Testis (tissue), 3 donors: Measurements from ENCODE around the gene CAMTA1. TPM values are rescaled to one million over a fixed set of nuclear protein-coding genes. Genes with fewer than 3 reads are reported as not detected.

ENCODE experiments used
- DNase-seq: peaks from one replicate; pipeline ENCODE4 v3.0.0-alpha.2; 2019
- H3K27ac ChIP-seq, 2 donors: fragments of 200-600 bp; sonication (generic); one replicate each; pipeline ENCODE4 v1.5.1; 2019
- H3K27me3 ChIP-seq: fragments of 200-600 bp; sonication (generic); one replicate; pipeline ENCODE4 v1.5.1; 2019
- H3K36me3 ChIP-seq: fragments of 200-600 bp; sonication (generic); one replicate; pipeline ENCODE4 v1.5.1; 2017; ENCODE audit warnings: low read depth; ENCODE audit errors: missing control alignments
- H3K4me1 ChIP-seq: fragments of 200-600 bp; sonication (generic); one replicate; pipeline ENCODE4 v1.5.1; 2019
- H3K4me3 ChIP-seq, 2 donors: fragments of 200-600 bp; sonication (generic); one replicate each; pipeline ENCODE4 v1.5.1; 2017 to 2019
- H3K9me3 ChIP-seq: fragments of 200-600 bp; sonication (generic); one replicate; pipeline ENCODE4 v1.5.1; 2017
- POLR2A ChIP-seq: fragments of 450-650 bp; IDR thresholded peaks from one replicate; pipeline ENCODE4 v1.6.1; 2017; ENCODE audit warnings: antibody characterized with exemption, mild to moderate bottlenecking, moderate library complexity
- WGBS, 2 donors: methylation state at CpG; one replicate each; pipeline ENCODE4 v1.1.5; 2018; 5-methylcytosine and 5-hydroxymethylcytosine counted together
- intact Hi-C: fragments of 100-400 bp; cut with DNase I; formaldehyde crosslinking; loops from one replicate; pipeline ENCODE4 v1.15.1; 2023; ENCODE audit warnings: low total_unique reads
- polyA plus RNA-seq: library from polyadenylated mRNA; stranded (reverse); fragments of 350-450 nt; fragmentation: Illumina TruSeq; extraction: RNeasy Lipid Tissue Mini Kit (QIAGEN cat#74804); gene quantifications from one replicate; pipeline ENCODE4 v1.2.3, GENCODE V29; 2014; ENCODE audit warnings: low read depth, low replicate concordance; ENCODE audit not compliant: insufficient read depth
- total RNA-seq, 2 donors: library from RNA; depleted of rRNA; stranded (reverse); fragments of >200 nt; gene quantifications; one replicate each; pipeline ENCODE4 v1.2.3, GENCODE V29; 2016
- TF ChIP-seq, protein P1 (sequence below), 3 experiments: fragments of 450-650 bp in 2 of 3; fragments of 200-600 bp in 1 of 3; sonication (generic) in 1 of 3; IDR thresholded peaks; one replicate each; pipeline ENCODE4 v1.5.1; 2016 to 2019; ENCODE audit warnings: antibody characterized with exemption in 3 of 3, mild to moderate bottlenecking in 2 of 3, moderate library complexity in 1 of 3

Gene CAMTA1
- total and polyA plus RNA-seq, 3 donors from 2014 or later, result 116 to 158 (median 119) TPM

DNA sequence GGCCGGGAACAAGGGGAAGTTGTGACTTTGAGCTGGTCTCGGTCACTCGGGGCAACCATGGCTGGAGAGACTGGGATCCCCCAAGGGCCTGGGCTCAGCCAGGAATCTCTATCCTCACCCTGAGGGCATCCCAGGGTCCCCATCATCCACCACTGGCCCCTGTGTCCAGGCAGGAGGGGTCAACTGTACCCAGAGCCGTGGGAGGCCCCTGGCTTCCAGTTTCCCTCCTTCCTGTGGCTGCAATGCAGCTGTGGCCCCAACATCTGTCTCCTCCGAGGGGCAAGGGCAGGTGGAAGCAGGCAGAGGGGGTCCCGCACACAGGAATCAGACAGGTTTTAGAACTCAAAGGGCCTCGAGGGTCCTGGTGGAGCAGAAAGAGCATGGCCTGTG lies 653.1 kb downstream of the CAMTA1 start:
- Histone ChIP-seq H3K27ac (no peak overlapping the region), H3K27me3 (no peaks in the 10 kb centered on the region), H3K4me3 (no peak overlapping the region), H3K4me1 (peaks cover 5% of the 10 kb centered on the region), H3K9me3 (no peaks in the 10 kb centered on the region), H3K36me3 (no peaks in the 10 kb centered on the region)
- no peak for DNase-seq
- 89 to 96% methylated on average over 7 of the region's 7 CpGs for WGBS, 2 donors
- TF ChIP-seq, protein P1, sequence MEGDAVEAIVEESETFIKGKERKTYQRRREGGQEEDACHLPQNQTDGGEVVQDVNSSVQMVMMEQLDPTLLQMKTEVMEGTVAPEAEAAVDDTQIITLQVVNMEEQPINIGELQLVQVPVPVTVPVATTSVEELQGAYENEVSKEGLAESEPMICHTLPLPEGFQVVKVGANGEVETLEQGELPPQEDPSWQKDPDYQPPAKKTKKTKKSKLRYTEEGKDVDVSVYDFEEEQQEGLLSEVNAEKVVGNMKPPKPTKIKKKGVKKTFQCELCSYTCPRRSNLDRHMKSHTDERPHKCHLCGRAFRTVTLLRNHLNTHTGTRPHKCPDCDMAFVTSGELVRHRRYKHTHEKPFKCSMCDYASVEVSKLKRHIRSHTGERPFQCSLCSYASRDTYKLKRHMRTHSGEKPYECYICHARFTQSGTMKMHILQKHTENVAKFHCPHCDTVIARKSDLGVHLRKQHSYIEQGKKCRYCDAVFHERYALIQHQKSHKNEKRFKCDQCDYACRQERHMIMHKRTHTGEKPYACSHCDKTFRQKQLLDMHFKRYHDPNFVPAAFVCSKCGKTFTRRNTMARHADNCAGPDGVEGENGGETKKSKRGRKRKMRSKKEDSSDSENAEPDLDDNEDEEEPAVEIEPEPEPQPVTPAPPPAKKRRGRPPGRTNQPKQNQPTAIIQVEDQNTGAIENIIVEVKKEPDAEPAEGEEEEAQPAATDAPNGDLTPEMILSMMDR (IDR thresholded peaks at IDR 0.05), result no peak
- no peak for TF ChIP-seq POLR2A
- intact Hi-C loops, result no loop called here

DNA sequence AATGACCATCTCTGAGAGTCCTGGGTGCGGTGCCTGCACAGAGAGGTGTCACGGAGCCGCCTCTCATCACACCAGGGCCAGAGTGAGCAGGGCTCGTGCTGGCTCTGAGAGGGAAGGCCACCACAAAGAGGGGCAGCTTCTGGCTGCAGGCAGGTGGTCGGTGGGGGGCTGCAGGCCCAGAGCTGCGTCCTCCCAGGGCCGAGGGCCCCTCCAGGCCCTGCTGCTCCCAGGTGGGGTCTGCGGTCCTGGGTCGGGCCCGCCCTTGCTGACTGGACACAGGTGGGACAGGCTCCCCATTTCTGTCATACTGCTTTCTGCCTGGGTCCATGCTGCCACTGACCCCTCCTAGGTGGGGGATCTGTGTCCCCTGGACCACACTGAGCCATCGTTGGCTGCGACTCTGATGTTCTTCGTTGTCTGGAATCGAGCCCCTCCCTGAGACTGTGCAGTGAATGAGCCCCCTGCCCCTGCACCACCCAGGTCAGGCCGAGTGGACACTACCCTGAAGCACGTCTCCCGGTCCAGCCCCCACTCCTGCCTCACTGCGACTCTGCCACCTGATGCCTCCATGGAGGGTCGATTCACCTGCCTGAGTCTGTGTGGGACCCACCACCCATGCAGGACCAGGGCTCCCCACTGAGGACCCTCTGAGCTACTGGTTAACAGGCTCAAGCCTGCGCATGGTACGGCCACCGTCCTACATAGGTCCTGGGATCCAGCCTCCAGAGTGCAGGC lies 653.8 kb downstream of the CAMTA1 start:
- Histone ChIP-seq H3K27me3 (no peaks in the 10 kb centered on the region), H3K36me3 (no peaks in the 10 kb centered on the region), H3K27ac (no peak overlapping the region), H3K9me3 (no peaks in the 10 kb centered on the region), H3K4me3 (no peak overlapping the region), H3K4me1 (peaks cover 5% of the 10 kb centered on the region)
- intact Hi-C loops, result no loop called here
- 95 to 100% methylated on average over 6 to 22 of the region's 22 CpGs for WGBS, 2 donors
- TF ChIP-seq, protein P1 (IDR thresholded peaks at IDR 0.05), result no peak
- no peak for TF ChIP-seq POLR2A
- DNase-seq, result no peak

DNA sequence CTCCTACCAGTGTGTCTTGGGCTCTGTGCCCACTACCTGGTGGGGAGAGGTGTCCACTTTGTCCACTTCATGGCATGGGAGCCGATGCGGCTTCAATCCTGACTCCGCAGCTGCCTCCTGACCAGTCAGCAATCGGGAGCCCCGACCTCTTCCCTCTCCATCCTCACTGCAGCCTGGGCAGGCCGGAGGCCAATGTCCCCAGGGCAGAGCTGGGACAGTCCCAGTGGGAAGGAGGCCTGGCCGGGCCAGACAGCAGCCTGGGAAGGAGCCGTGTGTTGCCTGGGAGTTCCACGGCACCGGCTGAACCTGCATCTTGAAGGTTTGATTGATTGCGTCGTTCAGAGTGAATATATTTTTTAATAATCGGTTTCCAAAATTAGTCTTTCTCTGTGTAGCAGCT lies 654.9 kb downstream of the CAMTA1 start:
- no peaks in the 10 kb centered on the region for H3K27me3 ChIP-seq
- no peak for TF ChIP-seq POLR2A
- TF ChIP-seq, protein P1 (IDR thresholded peaks at IDR 0.05), result no peak
- intact Hi-C loops, result no loop called here
- peaks cover 5% of the 10 kb centered on the region for H3K4me1 ChIP-seq
- no peak overlapping the region for H3K4me3 ChIP-seq
- H3K9me3 ChIP-seq, result no peaks in the 10 kb centered on the region
- no peak for DNase-seq
- 91 to 97% methylated on average over 7 to 13 of the region's 13 CpGs for WGBS, 2 donors
- H3K36me3 ChIP-seq, result no peaks in the 10 kb centered on the region
- H3K27ac ChIP-seq, result no peak overlapping the region

DNA sequence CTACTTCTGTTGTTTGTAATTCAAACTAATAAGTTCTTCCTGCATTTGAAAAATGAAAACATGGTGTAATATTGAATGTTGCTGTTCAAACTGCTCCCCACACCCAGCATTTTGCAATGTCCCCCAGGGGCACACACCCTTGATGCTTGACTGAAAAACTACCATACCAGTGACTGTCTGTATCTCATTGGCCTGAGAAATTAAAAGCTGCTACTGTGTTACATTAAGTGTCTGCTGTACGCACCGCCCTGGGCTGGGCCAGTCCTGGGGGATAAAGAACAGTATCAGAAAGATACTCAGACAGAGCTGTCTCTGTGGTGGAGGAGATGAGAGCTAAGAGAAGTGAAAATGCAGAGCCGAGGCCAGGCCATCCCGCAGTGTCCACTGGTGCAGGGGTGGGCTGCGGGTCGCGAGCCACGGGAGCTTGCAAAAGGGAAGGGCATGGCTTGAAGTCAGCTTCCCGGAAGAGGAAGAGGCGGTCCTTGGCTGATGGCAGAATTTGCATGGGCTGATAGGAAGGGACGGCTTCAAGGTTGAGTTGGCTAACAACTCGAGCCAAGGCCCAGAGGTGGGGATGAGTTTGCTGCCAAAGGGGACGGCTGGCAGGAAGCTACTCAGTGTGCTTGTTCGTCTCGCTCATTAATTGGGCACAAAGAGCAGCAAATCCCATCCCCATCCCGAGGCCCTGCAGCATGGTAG lies 656.0 kb downstream of the CAMTA1 start:
- intact Hi-C loops, result no loop called here
- TF ChIP-seq, protein P1 (IDR thresholded peaks at IDR 0.05), result no peak
- no peak for TF ChIP-seq POLR2A
- Histone ChIP-seq H3K4me3 (no peak overlapping the region), H3K27ac (no peak overlapping the region), H3K36me3 (no peaks in the 10 kb centered on the region), H3K4me1 (peaks cover 5% of the 10 kb centered on the region), H3K9me3 (no peaks in the 10 kb centered on the region), H3K27me3 (no peaks in the 10 kb centered on the region)
- DNase-seq, result peak; percentile 19
- WGBS, 2 donors, result 55 to 65% methylated on average over 16 of the region's 16 CpGs
